GM15510 (cell line): ENCODE data around the gene ANGPTL8.

Source experiments
- POLR2A ChIP-seq: IDR thresholded peaks from 3 replicates; pipeline ENCODE4 v1.6.1; 2011; ENCODE audit warnings: borderline replicate concordance; ENCODE audit not compliant: insufficient read length; ENCODE audit errors: extremely low read depth

The ANGPTL8 gene

DNA sequence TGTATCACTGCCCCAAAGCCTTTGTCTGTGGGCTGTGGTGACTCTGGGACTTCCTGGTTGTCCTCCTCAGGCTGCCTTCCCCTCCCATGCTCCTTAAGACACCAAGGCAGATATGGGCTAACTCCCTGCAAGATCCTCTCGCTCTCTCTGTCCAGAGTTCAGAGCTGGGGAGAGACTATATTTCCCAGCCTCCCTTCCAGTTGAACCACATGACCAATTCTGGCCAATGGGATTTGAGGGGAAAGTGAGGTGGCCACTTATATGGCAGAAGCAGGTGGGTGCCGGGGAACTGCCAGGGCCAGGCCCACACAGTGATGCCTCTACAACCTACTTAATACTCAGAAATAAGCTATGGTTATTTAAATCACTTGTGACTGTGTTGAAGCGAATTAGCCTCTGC is 16.2 kb upstream of the ANGPTL8 start:
- TF ChIP-seq POLR2A: no peak

DNA sequence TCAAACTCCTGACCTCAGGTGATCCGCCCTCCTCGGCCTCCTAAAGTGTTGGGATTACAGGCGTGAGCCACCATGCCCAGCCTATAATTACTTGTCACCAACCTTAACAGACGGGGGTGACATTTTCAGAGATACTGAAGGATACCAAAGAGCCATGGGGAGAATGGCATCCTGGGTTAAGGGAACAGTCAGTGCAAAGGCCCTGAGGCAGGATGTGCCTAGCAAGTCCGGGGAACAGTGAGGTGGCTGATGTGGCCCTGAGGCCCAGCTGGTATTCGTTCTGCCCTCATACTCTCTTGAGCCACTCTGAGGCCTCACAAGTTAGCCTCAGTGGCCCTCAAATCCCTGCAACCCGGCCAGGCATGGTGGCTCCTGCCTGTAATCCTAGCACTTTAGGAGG is 15.0 kb upstream of the ANGPTL8 start:
- no peak for TF ChIP-seq POLR2A

GRCh38 chr19:11225172-11225571 is 14.2 kb upstream of the ANGPTL8 start:
- no peak for TF ChIP-seq POLR2A

DNA sequence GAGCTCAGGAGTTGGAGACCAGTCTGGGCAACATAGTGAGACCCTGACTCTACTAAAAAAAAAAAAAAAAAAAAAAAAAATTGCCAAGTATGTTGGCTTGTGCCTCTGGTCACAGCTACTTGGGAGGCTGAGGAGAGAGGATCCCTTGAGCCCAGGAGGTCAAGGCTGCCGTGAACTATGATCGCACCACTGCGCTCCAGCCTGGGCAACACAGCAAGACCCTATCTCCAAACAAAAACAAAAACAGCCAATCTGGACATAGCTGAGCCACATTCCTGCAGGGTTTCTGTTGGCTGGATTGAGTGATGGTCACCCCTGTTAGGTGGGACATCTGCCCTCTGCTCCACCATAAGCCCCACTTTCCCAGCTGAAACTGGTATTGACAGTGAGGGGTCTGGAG is 13.6 kb upstream of the ANGPTL8 start:
- no peak for TF ChIP-seq POLR2A

- no peak for TF ChIP-seq POLR2A
Observed at GRCh38 chr19:11226716-11227166, 12.7 kb upstream of the ANGPTL8 start.

GRCh38 chr19:11227195-11227886 is 12.1 kb upstream of the ANGPTL8 start:
- TF ChIP-seq POLR2A: no peak

DNA sequence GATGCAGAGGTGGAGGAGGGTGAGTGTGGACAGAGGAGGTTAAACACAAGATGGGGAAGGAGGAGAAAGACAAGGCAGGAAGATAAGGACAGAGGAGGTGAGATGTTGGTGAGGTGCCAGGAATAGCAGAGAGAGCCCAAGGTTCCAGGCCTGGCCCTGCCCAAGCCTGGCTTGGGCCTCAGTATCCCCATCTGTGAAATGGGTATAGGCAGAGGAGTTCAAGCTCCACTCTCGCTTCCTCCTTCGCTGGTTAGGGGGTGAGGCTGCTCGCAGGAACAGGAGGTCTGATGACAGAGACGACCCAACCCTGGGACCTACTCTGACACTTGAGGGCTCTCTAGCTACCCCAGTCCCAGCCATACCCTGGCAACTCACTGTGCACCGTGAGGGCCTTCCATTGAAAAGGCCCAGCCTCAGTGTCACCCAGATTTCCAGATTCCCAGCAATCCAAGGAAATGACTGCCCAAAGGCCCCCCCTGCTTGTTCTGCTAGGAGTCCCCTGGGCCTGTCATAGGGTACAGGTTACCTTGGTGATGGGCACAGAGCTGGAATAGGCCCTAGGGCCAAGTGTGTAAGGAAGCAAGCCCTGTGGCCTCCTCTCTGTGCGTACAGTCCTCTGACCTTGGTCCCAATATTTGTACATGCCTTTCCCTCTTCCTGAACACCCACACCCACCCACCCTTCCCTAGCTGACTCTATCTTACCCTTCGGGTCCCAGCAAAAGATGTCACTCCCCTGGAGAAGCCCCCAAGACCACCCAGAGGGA is 8.6 kb upstream of the ANGPTL8 start:
- TF ChIP-seq POLR2A: no peak

DNA sequence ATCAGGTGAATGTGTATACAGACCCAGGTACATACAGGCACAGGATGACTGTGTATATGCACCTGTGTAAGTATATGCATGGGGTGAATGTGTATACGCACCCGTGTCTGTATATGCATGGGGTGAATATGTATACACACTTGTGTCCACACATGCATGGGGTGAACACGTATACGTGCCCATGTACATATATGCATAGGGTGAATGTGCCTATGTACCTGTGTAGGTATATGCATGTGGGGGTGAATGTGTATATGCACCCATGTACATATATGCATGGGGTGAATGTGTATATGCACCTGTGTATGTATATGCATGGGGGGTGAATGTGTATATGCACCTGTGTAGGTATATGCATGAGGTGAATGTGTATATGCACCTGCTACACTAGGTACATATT is 6.9 kb upstream of the ANGPTL8 start:
- TF ChIP-seq POLR2A: no peak

DNA sequence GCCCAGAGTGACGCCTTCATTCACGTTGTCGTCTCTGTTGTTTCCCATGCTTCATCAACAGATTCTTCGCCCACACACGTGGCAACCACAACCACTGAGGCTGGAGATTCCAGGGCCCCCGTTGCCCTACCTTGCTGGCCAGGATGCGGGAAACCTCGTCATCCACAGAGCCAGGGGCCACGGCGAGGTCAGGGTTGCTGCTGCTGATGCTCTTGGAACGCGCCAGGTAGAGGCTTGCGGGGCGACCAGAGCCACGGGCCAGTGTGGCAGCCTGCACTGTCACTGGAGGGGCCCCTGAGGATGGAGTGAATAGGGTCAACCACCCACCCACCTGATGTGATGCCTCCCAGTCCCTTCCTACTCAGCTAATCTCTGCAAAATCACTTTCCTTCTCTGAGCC is 6.3 kb upstream of the ANGPTL8 start:
- TF ChIP-seq POLR2A: no peak

GRCh38 chr19:11234486-11235075 is 4.8 kb upstream of the ANGPTL8 start:
- no peak for TF ChIP-seq POLR2A

DNA sequence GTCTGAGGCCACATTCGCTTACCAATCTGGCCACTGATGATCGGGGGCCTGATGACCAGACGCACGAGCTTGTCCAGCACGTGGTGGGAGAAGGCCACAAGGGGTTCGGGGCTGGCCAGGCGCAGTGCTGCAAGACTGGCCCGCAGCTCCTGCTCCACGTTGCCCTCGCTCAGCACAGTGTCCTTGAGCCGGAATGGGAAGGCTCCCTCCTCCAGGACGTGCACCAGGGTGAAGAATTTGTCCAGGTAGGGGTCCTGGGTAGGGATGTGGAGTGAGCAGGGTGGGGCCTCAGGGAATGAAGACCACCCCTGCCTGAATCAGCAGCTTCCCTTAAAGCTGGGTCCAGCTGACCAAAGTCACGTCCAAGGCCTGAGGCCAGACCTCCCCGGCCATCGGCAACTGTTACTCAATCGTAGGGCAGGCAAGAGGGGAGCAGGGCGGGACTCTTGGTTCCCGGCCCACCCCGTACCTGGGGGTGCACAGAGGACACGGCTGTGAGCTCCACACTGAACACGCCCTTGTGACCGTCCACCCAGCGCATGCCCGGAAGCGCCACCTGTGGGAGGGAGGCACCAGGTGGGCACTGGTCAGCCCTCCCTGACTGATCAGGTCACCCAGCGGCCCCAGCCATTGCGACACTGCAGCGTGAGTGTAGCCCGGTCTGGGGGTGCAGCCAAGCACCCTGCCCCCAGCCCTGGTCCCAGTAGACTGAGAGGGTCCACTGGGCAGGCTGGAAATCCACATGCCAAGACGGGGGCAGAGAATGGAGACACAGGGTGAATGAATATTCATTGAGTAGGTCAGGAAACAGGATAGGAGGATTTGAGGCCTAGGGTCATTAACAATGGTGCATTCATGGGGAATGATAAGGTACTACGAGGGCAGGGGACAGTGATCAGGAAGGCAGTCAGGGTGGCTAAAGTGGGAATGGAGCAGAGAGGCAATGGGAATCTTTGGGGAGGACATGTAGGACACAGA is 2.8 kb upstream of the ANGPTL8 start:
- TF ChIP-seq POLR2A: no peak

GRCh38 chr19:11237321-11237720 is 2.1 kb upstream of the ANGPTL8 start:
- TF ChIP-seq POLR2A: no peak

GRCh38 chr19:11238041-11238440 is 1.4 kb upstream of the ANGPTL8 start:
- TF ChIP-seq POLR2A: no peak

GRCh38 chr19:11238781-11239376 is 540 bp upstream of the ANGPTL8 start:
- TF ChIP-seq POLR2A: no peak

DNA sequence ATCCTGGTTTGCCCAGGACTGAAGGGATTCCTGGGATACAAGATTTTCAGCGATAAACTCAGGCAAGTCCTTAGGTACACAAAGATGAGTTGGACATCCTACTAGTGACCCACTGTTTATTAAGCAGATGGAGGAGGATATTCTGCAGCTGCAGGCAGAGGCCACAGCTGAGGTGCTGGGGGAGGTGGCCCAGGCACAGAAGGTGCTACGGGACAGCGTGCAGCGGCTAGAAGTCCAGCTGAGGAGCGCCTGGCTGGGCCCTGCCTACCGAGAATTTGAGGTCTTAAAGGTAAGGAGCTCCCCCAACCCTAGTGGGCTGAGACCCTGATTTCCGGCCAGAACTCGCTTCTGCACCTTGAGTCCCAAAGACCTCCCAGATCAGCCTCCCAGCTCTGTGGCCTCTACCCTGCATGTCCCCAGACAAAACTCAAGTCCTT is 607 bp downstream of the ANGPTL8 start:
- TF ChIP-seq POLR2A: no peak

- TF ChIP-seq POLR2A: no peak
Observed at GRCh38 chr19:11242025-11242424, 2.6 kb downstream of the ANGPTL8 start.
